Neuronal stem cell (in vitro differentiated cells): ENCODE measurements around the gene DNTTIP2.
"Not testable (repeated sequence)": the region's sequence is repeated elsewhere in the genome, so short reads cannot be mapped to it uniquely, and the experiment has no call there.

Source experiments
- DNase-seq: peaks from one replicate; pipeline ENCODE4 v3.0.0-alpha.2; 2013; ENCODE audit warnings: low spot score
- H2AFZ ChIP-seq: one replicate; pipeline ENCODE4 v1.6.1; 2013; ENCODE audit warnings: mild to moderate bottlenecking, low read length, inconsistent platforms
- H2AK5ac ChIP-seq: 2 replicates; pipeline ENCODE4 v1.6.1; 2013; ENCODE audit warnings: low read depth, mild to moderate bottlenecking, inconsistent platforms, low read length, moderate library complexity, mixed read lengths
- H2BK120ac ChIP-seq: 2 replicates; pipeline ENCODE4 v1.6.1; 2013; ENCODE audit warnings: low read depth, mild to moderate bottlenecking, inconsistent platforms, low read length, moderate library complexity, mixed read lengths
- H2BK12ac ChIP-seq: one replicate; pipeline ENCODE4 v1.6.1; 2013; ENCODE audit warnings: low read length, inconsistent platforms
- H2BK15ac ChIP-seq: 2 replicates; pipeline ENCODE4 v1.6.1; 2013; ENCODE audit warnings: mild to moderate bottlenecking, low read length, inconsistent platforms, mixed read lengths
- H2BK5ac ChIP-seq: one replicate; pipeline ENCODE4 v1.6.1; 2013; ENCODE audit warnings: inconsistent platforms, mild to moderate bottlenecking, low read length, moderate library complexity
- H3K14ac ChIP-seq: one replicate; pipeline ENCODE4 v1.6.1; 2013; ENCODE audit warnings: low read length, inconsistent platforms
- H3K18ac ChIP-seq: 2 replicates; pipeline ENCODE4 v1.6.1; 2013; ENCODE audit warnings: low read length, inconsistent platforms
- H3K23ac ChIP-seq: 2 replicates; pipeline ENCODE4 v1.6.1; 2013; ENCODE audit warnings: low read depth, mild to moderate bottlenecking, mixed read lengths, low read length, inconsistent platforms; ENCODE audit not compliant: poor library complexity
- H3K27ac ChIP-seq: replicated peaks from 3 replicates; pipeline ENCODE4 v1.5.1; 2013; ENCODE audit warnings: low read length, inconsistent platforms
- H3K27me3 ChIP-seq, 3 experiments: 2 replicates each; pipeline ENCODE4 v1.6.1; 2013; ENCODE audit warnings: low read length in 3 of 3, mild to moderate bottlenecking in 2 of 3, inconsistent platforms in 1 of 3, low read depth in 1 of 3, mixed read lengths in 1 of 3, moderate library complexity in 1 of 3; ENCODE audit not compliant: control insufficient read depth in 3 of 3, insufficient read depth in 3 of 3
- H3K36me3 ChIP-seq, 2 donors: replicated peaks in 1 of 2; 2 replicates each; pipeline ENCODE4 v1.6.1; 2013; ENCODE audit warnings: low read length in 2 of 2; ENCODE audit not compliant: control insufficient read depth in 2 of 2, insufficient read depth in 2 of 2
- H3K4ac ChIP-seq: 2 replicates; pipeline ENCODE4 v1.6.1; 2013; ENCODE audit warnings: inconsistent platforms, mild to moderate bottlenecking, low read length, moderate library complexity
- H3K4me1 ChIP-seq, 2 donors: 1 replicate in 1 of 2; 2 replicates in 1 of 2; pipeline ENCODE4 v1.6.1; 2013; ENCODE audit warnings: low read length in 2 of 2, low read depth in 1 of 2; ENCODE audit not compliant: control insufficient read depth in 2 of 2, insufficient read depth in 1 of 2
- H3K4me2 ChIP-seq: one replicate; pipeline ENCODE4 v1.6.1; 2013; ENCODE audit warnings: mild to moderate bottlenecking, low read length, inconsistent platforms; ENCODE audit not compliant: insufficient read depth, poor library complexity, severe bottlenecking
- H3K4me3 ChIP-seq, 2 donors: 2 replicates each; pipeline ENCODE4 v1.5.1; 2013; ENCODE audit warnings: low read length in 2 of 2, mild to moderate bottlenecking in 2 of 2, inconsistent platforms in 1 of 2, moderate library complexity in 1 of 2
- H3K79me1 ChIP-seq: one replicate; pipeline ENCODE4 v1.6.1; 2013; ENCODE audit warnings: low read depth, mild to moderate bottlenecking, inconsistent platforms, low read length, moderate library complexity
- H3K9ac ChIP-seq: one replicate; pipeline ENCODE4 v1.6.1; 2013; ENCODE audit warnings: mild to moderate bottlenecking, low read depth, low read length, inconsistent platforms; ENCODE audit not compliant: poor library complexity
- H3K9me3 ChIP-seq, 2 donors: replicated peaks in 1 of 2; 2 replicates each; pipeline versions ENCODE3 to v1.6.1; 2013; ENCODE audit warnings: low read length in 2 of 2, mild to moderate bottlenecking in 2 of 2, inconsistent platforms in 1 of 2, low read depth in 1 of 2, mixed read lengths in 1 of 2, moderate library complexity in 1 of 2; ENCODE audit not compliant: control insufficient read depth in 2 of 2, insufficient read depth in 1 of 2
- H4K8ac ChIP-seq: one replicate; pipeline ENCODE4 v1.6.1; 2013; ENCODE audit warnings: low read depth, mild to moderate bottlenecking, inconsistent platforms, low read length, moderate library complexity
- H4K91ac ChIP-seq: one replicate; pipeline ENCODE4 v1.6.1; 2013; ENCODE audit warnings: low read length, low read depth, mild to moderate bottlenecking, inconsistent platforms; ENCODE audit not compliant: poor library complexity
- WGBS, 2 donors: extraction: QIAGEN DNeasy Blood & Tissue Kit; methylation state at CpG; one replicate each; pipeline ENCODE4 v1.1.7; 2013; ENCODE audit warnings: missing lambda C conversion rate in 2 of 2, mixed read lengths in 1 of 2; ENCODE audit not compliant: insufficient read length in 2 of 2, insufficient replicate concordance in 1 of 2; ENCODE audit errors: extremely low coverage in 2 of 2; 5-methylcytosine and 5-hydroxymethylcytosine counted together

DNTTIP2 gene

DNA sequence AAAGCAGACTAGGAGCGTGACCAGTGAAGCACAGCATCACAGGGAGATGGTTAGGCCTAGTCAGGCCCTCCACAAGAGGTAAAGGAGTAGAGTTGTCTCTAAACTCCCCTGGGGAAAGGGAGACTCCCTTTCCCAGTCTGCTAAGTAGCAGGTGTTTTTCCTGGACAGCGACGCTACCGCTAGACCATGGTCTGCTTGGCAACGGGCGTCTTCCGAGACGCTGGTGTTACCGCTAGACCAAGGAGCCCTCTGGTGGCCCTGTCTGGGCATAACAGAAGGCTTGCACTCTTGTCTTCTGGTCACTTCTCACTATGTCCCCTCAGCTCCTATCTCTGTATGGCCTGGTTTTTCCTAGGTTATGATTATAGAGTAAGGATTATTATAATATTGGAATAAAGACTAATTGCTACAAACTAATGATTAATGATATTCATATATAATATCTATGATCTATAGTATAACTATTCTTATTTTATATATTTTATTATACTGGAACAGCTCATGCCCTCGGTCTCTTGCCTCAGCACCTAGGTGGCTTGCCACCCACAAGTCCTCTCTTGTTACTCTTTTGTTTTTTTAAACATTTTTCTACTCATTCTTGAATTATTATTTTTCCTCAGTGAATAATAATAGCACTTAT is 28.2 kb downstream of the DNTTIP2 start:
- not testable (repeated sequence) for H4K91ac ChIP-seq, H3K4me2 ChIP-seq, H2BK15ac ChIP-seq, H2AFZ ChIP-seq, H3K4me1 ChIP-seq, H2BK5ac ChIP-seq, H3K18ac ChIP-seq, H3K36me3 ChIP-seq, H2AK5ac ChIP-seq, H2BK12ac ChIP-seq, H3K27me3 ChIP-seq, H4K8ac ChIP-seq, H3K27ac ChIP-seq, H2BK120ac ChIP-seq, H3K4ac ChIP-seq, H3K14ac ChIP-seq, H3K79me1 ChIP-seq, H3K4me3 ChIP-seq, H3K9ac ChIP-seq, H3K23ac ChIP-seq
- peak; percentile 24 for DNase-seq
- WGBS, 2 donors, result no CpG with 5 or more reads among the region's 10 CpGs
- peaks cover 1 to 24% of the 10 kb centered on the region in 2 donors for H3K9me3 ChIP-seq

DNA sequence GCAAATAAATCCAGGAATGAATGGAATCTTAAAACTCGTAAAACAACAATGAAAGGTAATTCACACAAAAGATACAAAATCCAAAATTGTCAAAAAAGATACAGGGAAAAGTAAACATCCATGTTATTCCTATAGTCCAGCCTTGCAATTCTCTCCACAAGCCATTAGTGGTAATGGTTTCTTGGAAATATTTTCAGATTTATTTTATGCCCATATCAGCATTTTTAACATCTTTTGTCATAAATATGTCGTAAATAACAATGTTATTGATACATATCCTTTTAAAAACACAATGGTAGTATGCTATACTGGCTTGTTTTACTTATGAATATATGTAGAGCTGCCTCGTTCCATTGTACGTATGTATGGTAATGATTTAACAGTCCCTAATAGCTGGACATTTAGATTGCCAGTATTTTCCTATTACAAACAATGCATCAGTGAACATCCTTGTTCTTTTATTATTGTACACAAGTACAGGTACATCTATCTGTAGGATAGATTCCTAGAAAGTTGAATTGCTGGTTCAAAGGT is 30.6 kb downstream of the DNTTIP2 start:
- no peak overlapping the region for H3K23ac ChIP-seq
- no peaks in the 10 kb centered on the region for H3K79me1 ChIP-seq
- no peaks in the 10 kb centered on the region for H3K27me3 ChIP-seq
- H3K4me1 ChIP-seq, result peaks cover 0 to 4% of the 10 kb centered on the region in 2 donors
- no peak overlapping the region for H4K8ac ChIP-seq
- peaks cover 1 to 16% of the 10 kb centered on the region in 2 donors for H3K9me3 ChIP-seq
- no peak overlapping the region for H2BK5ac ChIP-seq
- H3K4me2 ChIP-seq, result no peak overlapping the region
- no peak overlapping the region for H3K27ac ChIP-seq
- no CpG with 5 or more reads among the region's 4 CpGs for WGBS, 2 donors
- peak overlapping the region; percentile 97 for H2AFZ ChIP-seq
- H3K36me3 ChIP-seq, result no peaks in the 10 kb centered on the region
- H2BK15ac ChIP-seq, result no peak overlapping the region
- no peak overlapping the region for H3K9ac ChIP-seq
- H3K4me3 ChIP-seq, result peak overlapping the region in 1 of 2 donors; percentile 81
- H3K4ac ChIP-seq, result no peak overlapping the region
- peak; percentile 8 for DNase-seq
- no peak overlapping the region for H2AK5ac ChIP-seq
- no peak overlapping the region for H3K14ac ChIP-seq
- H3K18ac ChIP-seq, result no peak overlapping the region
- no peak overlapping the region for H4K91ac ChIP-seq
- H2BK120ac ChIP-seq, result no peak overlapping the region
- no peak overlapping the region for H2BK12ac ChIP-seq

DNA sequence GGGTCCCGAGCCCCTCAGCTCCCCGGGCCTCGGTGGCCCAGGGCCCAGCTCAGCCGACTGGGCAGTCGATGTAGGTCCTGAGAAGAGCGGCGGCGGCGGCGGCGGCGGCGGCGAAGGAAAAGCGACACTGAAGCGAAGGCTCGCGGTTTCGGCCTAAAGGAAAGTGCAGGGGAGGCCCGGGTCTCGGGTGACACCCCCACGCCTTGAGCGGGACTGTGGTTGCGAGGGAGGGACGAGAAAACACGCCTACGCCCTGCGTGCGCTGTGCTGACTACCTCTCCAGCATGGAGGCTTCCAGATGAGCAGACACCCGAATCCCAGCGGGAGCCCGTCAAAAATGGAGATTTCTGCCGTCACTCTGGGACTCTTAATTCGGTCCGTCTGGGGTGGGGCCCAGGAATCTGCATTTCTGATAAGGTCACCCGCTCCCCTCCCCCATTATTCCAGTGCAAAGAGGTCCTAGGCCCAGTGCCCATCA is 31.2 kb downstream of the DNTTIP2 start:
- H3K79me1 ChIP-seq, result no peaks in the 10 kb centered on the region
- WGBS, 2 donors, result no CpG with 5 or more reads among the region's 36 CpGs
- H3K27me3 ChIP-seq, result no peaks in the 10 kb centered on the region
- peak overlapping the region; percentile 97 for H2AFZ ChIP-seq
- peak overlapping the region; percentile 98 for H3K18ac ChIP-seq
- H2BK120ac ChIP-seq, result no peak overlapping the region
- peaks cover 0 to 4% of the 10 kb centered on the region in 2 donors for H3K4me1 ChIP-seq
- H3K14ac ChIP-seq, result peak overlapping the region; percentile 83
- no peak overlapping the region for H2AK5ac ChIP-seq
- peak overlapping the region; percentile 77 for H3K27ac ChIP-seq
- peak overlapping the region; percentile 82 for H2BK15ac ChIP-seq
- peak overlapping the region; percentile 56 for H2BK5ac ChIP-seq
- H4K8ac ChIP-seq, result no peak overlapping the region
- no peak overlapping the region for H4K91ac ChIP-seq
- H3K9me3 ChIP-seq, result peaks cover 1 to 16% of the 10 kb centered on the region in 2 donors
- peak overlapping the region; percentile 11 for H3K23ac ChIP-seq
- DNase-seq, result peak; percentile 59
- H2BK12ac ChIP-seq, result no peak overlapping the region
- peak overlapping the region; percentile 77 for H3K4me2 ChIP-seq
- peaks cover 0 to 3% of the 10 kb centered on the region in 2 donors for H3K36me3 ChIP-seq
- H3K9ac ChIP-seq, result peak overlapping the region; percentile 71
- peak overlapping the region; percentile 81 to 98 for H3K4me3 ChIP-seq
- no peak overlapping the region for H3K4ac ChIP-seq

DNA sequence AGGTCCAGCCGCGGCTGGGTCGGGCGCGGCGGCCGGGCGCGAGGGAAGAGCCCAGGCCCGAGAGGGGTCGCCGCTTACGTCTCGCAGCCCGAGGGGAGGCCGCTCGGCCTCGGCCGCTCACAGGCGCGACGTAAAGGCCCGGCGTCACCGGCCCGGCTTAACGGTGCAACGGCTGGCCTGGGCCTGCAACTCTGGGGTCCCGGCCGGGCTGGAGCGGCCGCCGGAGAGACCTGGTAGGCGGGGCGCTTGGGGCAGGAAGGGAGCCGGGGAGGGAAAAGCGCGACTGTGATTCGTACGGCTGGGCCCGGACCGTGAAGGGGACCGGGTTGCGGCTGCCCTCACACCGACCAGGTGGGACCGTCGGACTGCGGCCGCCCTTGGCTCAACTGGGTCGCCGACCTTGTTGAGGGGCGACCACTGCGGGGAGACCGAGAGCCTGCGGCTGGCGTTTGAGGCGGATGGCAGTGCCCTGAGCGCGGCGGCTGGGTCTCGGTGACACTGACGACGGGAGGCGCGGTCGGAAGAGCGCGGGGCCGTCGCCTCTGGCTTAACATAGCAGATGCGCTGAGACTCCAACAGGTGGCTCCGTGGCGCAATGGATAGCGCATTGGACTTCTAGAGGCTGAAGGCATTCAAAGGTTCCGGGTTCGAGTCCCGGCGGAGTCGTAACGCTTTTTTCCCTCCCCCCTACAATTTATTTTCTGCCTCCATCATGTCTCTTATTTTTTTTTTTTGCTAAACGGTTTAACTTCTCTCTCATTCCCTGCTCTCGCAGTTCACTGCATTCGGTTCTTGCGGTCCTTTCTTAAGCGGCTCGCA is 31.8 kb downstream of the DNTTIP2 start:
- peak overlapping the region; percentile 69 for H2BK12ac ChIP-seq
- WGBS, 2 donors, result no CpG with 5 or more reads among the region's 86 CpGs

More for the DNA sequence above, 31.8 kb downstream of the DNTTIP2 start:
- H3K14ac ChIP-seq, result no peak overlapping the region
- H3K27ac ChIP-seq, result peak overlapping the region; percentile 83
- H4K8ac ChIP-seq, result no peak overlapping the region
- H2AK5ac ChIP-seq, result no peak overlapping the region
- H3K4ac ChIP-seq, result no peak overlapping the region
- H3K18ac ChIP-seq, result peak overlapping the region; percentile 98
- DNase-seq, result peak; percentile 98
- H2BK5ac ChIP-seq, result peak overlapping the region; percentile 56
- H3K4me3 ChIP-seq, result peak overlapping the region; percentile 81 to 98
- peak overlapping the region; percentile 67 for H2BK120ac ChIP-seq
- no peaks in the 10 kb centered on the region for H3K27me3 ChIP-seq
- peaks cover 1 to 16% of the 10 kb centered on the region in 2 donors for H3K9me3 ChIP-seq
- H3K4me2 ChIP-seq, result peak overlapping the region; percentile 77
- H3K23ac ChIP-seq, result peak overlapping the region; percentile 99
- H3K4me1 ChIP-seq, result peaks cover 0 to 4% of the 10 kb centered on the region in 2 donors
- H2BK15ac ChIP-seq, result peak overlapping the region; percentile 82
- H4K91ac ChIP-seq, result no peak overlapping the region
- peak overlapping the region; percentile 97 for H2AFZ ChIP-seq
- peaks cover 0 to 7% of the 10 kb centered on the region in 2 donors for H3K36me3 ChIP-seq
- H3K9ac ChIP-seq, result peak overlapping the region; percentile 95
- no peaks in the 10 kb centered on the region for H3K79me1 ChIP-seq
